HepG2 (cell line): Measurements from ENCODE around the gene LMOD3. TPM values are rescaled to one million over a fixed set of nuclear protein-coding genes. Genes with fewer than 3 reads are reported as not detected.

ENCODE experiments used
- AHR ChIP-seq: IDR thresholded peaks from 2 replicates; pipeline ENCODE4 v1.6.1; 2018; ENCODE audit warnings: missing genetic modification reagents, missing compliant biosample characterization
- CHD4 ChIP-seq: fragments of 200-600 bp; sonication (generic); IDR thresholded peaks from 2 replicates; pipeline ENCODE4 v1.7.0; 2017; ENCODE audit warnings: mild to moderate bottlenecking, low read length, borderline replicate concordance
- ELF1 ChIP-seq: sonication (generic); formaldehyde crosslinking; IDR thresholded peaks from 2 replicates; pipeline ENCODE4 v1.4.0; 2020; ENCODE audit warnings: missing genetic modification reagents
- HNRNPH1 ChIP-seq: fragments of 200-400 bp; formaldehyde crosslinking; optimal IDR thresholded peaks from 2 replicates; pipeline ENCODE3; 2017; ENCODE audit warnings: mild to moderate bottlenecking, low read depth, low read length
- KAT7 ChIP-seq: IDR thresholded peaks from 2 replicates; pipeline ENCODE4 v1.6.1; 2018; ENCODE audit warnings: borderline replicate concordance, missing compliant biosample characterization
- PRDM4 ChIP-seq: sonication (generic); formaldehyde crosslinking; IDR thresholded peaks from 2 replicates; pipeline ENCODE4 v1.9.0; 2021; ENCODE audit warnings: missing genetic modification reagents, borderline replicate concordance
- PTBP1 ChIP-seq: fragments of 200-400 bp; formaldehyde crosslinking; IDR thresholded peaks from 2 replicates; pipeline ENCODE4 v1.6.1; 2018; ENCODE audit warnings: low read length, low read depth; ENCODE audit not compliant: poor library complexity, severe bottlenecking
- XBP1 ChIP-seq: sonication (generic); formaldehyde crosslinking; IDR thresholded peaks from 2 replicates; pipeline ENCODE4 v1.5.0; 2020; ENCODE audit warnings: missing genetic modification reagents
- ZBTB43 ChIP-seq: sonication (generic); formaldehyde crosslinking; conservative IDR thresholded peaks from 2 replicates; pipeline ENCODE4 v1.4.0; 2020; ENCODE audit warnings: missing genetic modification reagents
- ZNF33A ChIP-seq: sonication (generic); formaldehyde crosslinking; IDR thresholded peaks from 2 replicates; pipeline ENCODE4 v1.5.1; 2020; ENCODE audit warnings: missing genetic modification reagents, mild to moderate bottlenecking, moderate library complexity, borderline replicate concordance
- ZNF383 ChIP-seq: sonication (generic); formaldehyde crosslinking; IDR thresholded peaks from 2 replicates; pipeline ENCODE4 v1.4.0; 2020; ENCODE audit warnings: missing genetic modification reagents, mild to moderate bottlenecking, borderline replicate concordance
- ZNF432 ChIP-seq: sonication (generic); formaldehyde crosslinking; IDR thresholded peaks from 2 replicates; pipeline ENCODE4 v1.5.0; 2020; ENCODE audit warnings: missing genetic modification reagents, mild to moderate bottlenecking, borderline replicate concordance
- ZNF546 ChIP-seq: sonication (generic); formaldehyde crosslinking; conservative IDR thresholded peaks from 2 replicates; pipeline ENCODE4 v1.8.1; 2023; ENCODE audit warnings: mild to moderate bottlenecking, missing genetic modification reagents
- ZSCAN25 ChIP-seq: sonication (generic); formaldehyde crosslinking; IDR thresholded peaks from 2 replicates; pipeline ENCODE4 v1.8.0; 2022; ENCODE audit warnings: mild to moderate bottlenecking, missing genetic modification reagents
- polyA plus RNA-seq, 8 experiments: library from polyadenylated mRNA; depleted of rRNA in 3 of 8; stranded (reverse) in 7 of 8; unstranded in 1 of 8; fragments of >200 nt; fragmentation: Illumina TruSeq in 4 of 8; extraction: Trizol in 4 of 8; gene quantifications; 2 replicates each; pipeline versions ENCODE4 v1.2.1 to v1.2.3, GENCODE V29; 2011 to 2016; ENCODE audit warnings: low read depth in 4 of 8, missing spikeins in 1 of 8, mixed read lengths in 1 of 8; ENCODE audit not compliant: insufficient read depth in 1 of 8
- total RNA-seq, 5 experiments: library from RNA; depleted of rRNA; stranded (reverse); fragments of >200 nt; fragmentation: Illumina TruSeq; extraction: Trizol; gene quantifications; 2 replicates each; pipeline ENCODE4 v1.2.3, GENCODE V29; 2016; ENCODE audit warnings: low read depth in 1 of 5
- TF ChIP-seq, protein P1 (sequence below), 2 experiments: sonication (generic) in 1 of 2; formaldehyde crosslinking in 1 of 2; IDR thresholded peaks; 2 replicates each; pipeline versions ENCODE4 v1.6.1 to v1.9.0; 2014 to 2022; ENCODE audit warnings: antibody characterized with exemption in 1 of 2, borderline replicate concordance in 1 of 2, inconsistent platforms in 1 of 2, low read depth in 1 of 2, missing genetic modification reagents in 1 of 2

Gene LMOD3
- total and polyA plus RNA-seq, 2 of the 13 experiments (the other 11 are each of a cell fraction or from before 2014, with no cell fraction given), result not detected

GRCh38 chr3:69084326-69085167 is 37.8 kb downstream of the LMOD3 start, which contains the start of gene ARL6IP5 (continued):
- TF ChIP-seq ZNF546 (CRISPR knock-in tag), result 0 out of 2 replicates have a peak, but pooled peaks have one; percentile 35
- TF ChIP-seq AHR (CRISPR knock-in tag), result no peak
- TF ChIP-seq KAT7, result peak; percentile 52; the same call in 1 of the 2 replicates
- TF ChIP-seq ZSCAN25, result peak; percentile 55; the same call in 1 of the 2 replicates
- TF ChIP-seq PRDM4 (CRISPR knock-in tag), result no peak
- TF ChIP-seq CHD4, result no peak
- no peak for TF ChIP-seq ZNF33A (CRISPR knock-in tag)
- 0 out of 2 replicates have a peak, but pooled peaks have one; percentile 7 for TF ChIP-seq ZBTB43
- TF ChIP-seq ZNF383, result no peak
- 0 out of 2 replicates have a peak, but pooled peaks have one; percentile 17 for TF ChIP-seq ELF1 (CRISPR knock-in tag)
- TF ChIP-seq PTBP1, result no peak
- no peak for TF ChIP-seq ZNF432 (CRISPR knock-in tag)
- TF ChIP-seq, protein P1, sequence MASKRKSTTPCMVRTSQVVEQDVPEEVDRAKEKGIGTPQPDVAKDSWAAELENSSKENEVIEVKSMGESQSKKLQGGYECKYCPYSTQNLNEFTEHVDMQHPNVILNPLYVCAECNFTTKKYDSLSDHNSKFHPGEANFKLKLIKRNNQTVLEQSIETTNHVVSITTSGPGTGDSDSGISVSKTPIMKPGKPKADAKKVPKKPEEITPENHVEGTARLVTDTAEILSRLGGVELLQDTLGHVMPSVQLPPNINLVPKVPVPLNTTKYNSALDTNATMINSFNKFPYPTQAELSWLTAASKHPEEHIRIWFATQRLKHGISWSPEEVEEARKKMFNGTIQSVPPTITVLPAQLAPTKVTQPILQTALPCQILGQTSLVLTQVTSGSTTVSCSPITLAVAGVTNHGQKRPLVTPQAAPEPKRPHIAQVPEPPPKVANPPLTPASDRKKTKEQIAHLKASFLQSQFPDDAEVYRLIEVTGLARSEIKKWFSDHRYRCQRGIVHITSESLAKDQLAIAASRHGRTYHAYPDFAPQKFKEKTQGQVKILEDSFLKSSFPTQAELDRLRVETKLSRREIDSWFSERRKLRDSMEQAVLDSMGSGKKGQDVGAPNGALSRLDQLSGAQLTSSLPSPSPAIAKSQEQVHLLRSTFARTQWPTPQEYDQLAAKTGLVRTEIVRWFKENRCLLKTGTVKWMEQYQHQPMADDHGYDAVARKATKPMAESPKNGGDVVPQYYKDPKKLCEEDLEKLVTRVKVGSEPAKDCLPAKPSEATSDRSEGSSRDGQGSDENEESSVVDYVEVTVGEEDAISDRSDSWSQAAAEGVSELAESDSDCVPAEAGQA (IDR thresholded peaks at IDR 0.05; ENCODE audit: low read depth), result no peak
- TF ChIP-seq, protein P1 (CRISPR knock-in tag; IDR thresholded peaks at IDR 0.05; ENCODE audit: borderline replicate concordance), result no peak
- TF ChIP-seq XBP1 (CRISPR knock-in tag), result no peak
- TF ChIP-seq HNRNPH1, result no peak
